ENCODE data around the gene SPINK2. TPM values are rescaled to one million over a fixed set of nuclear protein-coding genes. Genes with fewer than 3 reads are reported as not detected.

The SPINK2 gene, protein sequence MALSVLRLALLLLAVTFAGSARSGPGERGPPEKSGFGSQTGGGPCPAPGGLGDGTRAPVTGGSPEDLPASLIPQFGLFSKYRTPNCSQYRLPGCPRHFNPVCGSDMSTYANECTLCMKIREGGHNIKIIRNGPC
- 7.1 TPM for polyA plus RNA-seq

DNA sequence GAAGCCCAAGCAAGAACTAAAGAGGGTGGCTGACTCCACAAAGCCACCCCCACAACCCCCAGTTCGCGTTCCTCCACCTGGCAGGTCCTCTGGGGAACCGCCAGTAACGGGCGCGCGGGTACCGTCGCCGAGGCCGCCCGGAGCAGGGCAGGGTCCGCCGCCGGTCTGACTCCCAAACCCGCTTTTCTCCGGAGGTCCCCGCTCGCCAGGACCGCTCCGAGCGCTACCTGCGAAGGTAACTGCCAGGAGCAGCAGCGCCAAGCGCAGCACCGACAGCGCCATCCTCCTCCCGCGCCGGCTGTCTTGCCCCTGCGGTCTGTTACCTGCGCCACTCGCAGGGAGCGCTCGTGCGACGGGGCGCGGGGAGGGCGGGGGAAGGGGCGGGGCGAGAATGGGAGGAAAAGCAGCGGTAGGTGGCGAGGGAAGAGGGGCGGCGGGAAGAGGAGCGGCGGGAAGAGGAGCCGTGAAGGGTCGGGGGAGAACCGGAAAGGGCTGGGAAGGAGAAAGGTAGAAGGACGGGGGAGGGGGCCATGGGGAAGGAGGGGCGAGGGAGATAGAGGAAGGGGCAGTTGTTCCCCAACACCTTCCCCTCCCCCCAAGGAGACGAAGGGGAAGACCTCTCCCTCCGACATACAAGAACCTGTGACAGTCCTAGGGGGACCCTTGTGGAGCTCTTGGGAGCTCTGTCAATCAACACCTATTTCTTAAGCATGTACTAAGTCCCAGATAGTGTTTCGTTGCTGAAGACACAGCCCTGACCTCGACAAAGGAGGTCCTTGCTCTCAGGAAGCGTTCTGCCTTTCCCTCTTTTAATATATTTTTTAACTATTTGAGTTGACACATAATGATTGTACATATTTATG lies at the start of gene SPINK2:
TSS of gene SPINK2 (minus strand) at position 321 of the 863 bp plus-strand sequence. CDS start at position 282, 39 bp downstream.
- H3K4me1 Mint-ChIP-seq = peaks cover 12 to 27% (median 13%) of the 10 kb centered on the region in 3 donors
- H3K36me3 Mint-ChIP-seq = no peaks in the 10 kb centered on the region
- H3K27ac Mint-ChIP-seq = peak within 1 kb of the TSS in 2 of 3 donors; percentile 39 to 48
- H3K27me3 Mint-ChIP-seq = peaks cover 5% of the 10 kb centered on the region
- H3K4me3 Mint-ChIP-seq = peak within 1 kb of the TSS; percentile 69 to 89 (median 84)
- H3K9me3 Mint-ChIP-seq = no peaks in the 10 kb centered on the region

DNA sequence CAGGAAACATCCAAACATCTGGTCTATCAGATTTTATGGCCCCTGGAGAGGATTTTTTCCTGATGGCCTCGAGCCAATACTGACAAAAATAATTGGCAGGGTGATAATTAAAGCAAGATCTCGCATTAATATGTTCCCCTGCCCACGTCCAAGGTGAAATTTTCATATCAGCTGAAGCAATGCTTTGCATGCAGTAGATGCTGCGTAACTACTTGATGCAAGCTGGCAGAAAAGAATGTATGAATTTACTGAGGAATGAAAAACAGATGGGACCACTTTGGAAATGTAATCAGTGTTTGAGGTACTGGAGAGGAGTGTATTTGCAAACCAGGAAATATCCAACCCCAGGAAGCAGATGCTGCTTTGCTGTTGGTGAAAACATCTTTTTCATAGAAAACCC lies 49.4 kb upstream of the SPINK2 start:
- peaks cover 0 to 1% (median 0%) of the 10 kb centered on the region in 3 donors for H3K9me3 Mint-ChIP-seq
- H3K27me3 Mint-ChIP-seq = peaks cover 10% of the 10 kb centered on the region

GRCh38 chr4:56863441-56864139 lies 42.1 kb upstream of the SPINK2 start:
- H3K27me3 Mint-ChIP-seq = peaks cover 10% of the 10 kb centered on the region
- H3K9me3 Mint-ChIP-seq = no peaks in the 10 kb centered on the region
- H3K4me1 Mint-ChIP-seq = peaks cover 2 to 6% (median 4%) of the 10 kb centered on the region in 3 donors
- H3K36me3 Mint-ChIP-seq = no peaks in the 10 kb centered on the region
- H3K27ac Mint-ChIP-seq = no peak overlapping the region
- H3K4me3 Mint-ChIP-seq = no peak overlapping the region

More for the DNA sequence above, 49.4 kb upstream of the SPINK2 start:
- Mint-ChIP-seq H3K4me1 (peaks cover 5 to 10% (median 6%) of the 10 kb centered on the region in 3 donors), H3K36me3 (no peaks in the 10 kb centered on the region), H3K4me3 (no peak overlapping the region), H3K27ac (no peak overlapping the region)

DNA sequence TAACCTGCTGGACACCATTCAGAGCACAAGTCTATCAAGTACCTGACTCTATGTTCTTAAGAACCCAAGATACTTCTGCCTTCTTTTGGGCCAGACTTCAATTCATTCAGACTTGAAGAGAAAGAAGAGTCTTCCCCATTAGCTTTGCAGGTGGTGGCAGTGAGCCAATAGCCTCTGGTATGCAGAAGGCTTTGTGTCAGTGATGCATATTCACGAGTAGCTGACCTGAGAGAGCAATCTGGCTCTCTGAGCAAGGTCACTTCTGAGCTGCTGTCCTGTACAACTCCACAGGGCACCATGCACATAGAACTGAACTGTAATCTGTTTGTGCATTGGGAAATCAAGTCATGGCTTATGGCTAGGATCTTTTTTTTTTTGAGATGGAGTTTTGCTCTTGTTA lies 39.9 kb upstream of the SPINK2 start:
- H3K4me1 Mint-ChIP-seq = peaks cover 2 to 6% (median 4%) of the 10 kb centered on the region in 3 donors
- H3K4me3 Mint-ChIP-seq = no peak overlapping the region
- H3K36me3 Mint-ChIP-seq = no peaks in the 10 kb centered on the region
- H3K9me3 Mint-ChIP-seq = no peaks in the 10 kb centered on the region
- peaks cover 12% of the 10 kb centered on the region for H3K27me3 Mint-ChIP-seq
- no peak overlapping the region for H3K27ac Mint-ChIP-seq

- no peaks in the 10 kb centered on the region for H3K36me3 Mint-ChIP-seq
- no peaks in the 10 kb centered on the region for H3K9me3 Mint-ChIP-seq
- H3K4me3 Mint-ChIP-seq = no peak overlapping the region
- peaks cover 2 to 6% (median 4%) of the 10 kb centered on the region in 3 donors for H3K4me1 Mint-ChIP-seq
- peaks cover 9% of the 10 kb centered on the region for H3K27me3 Mint-ChIP-seq
- no peak overlapping the region for H3K27ac Mint-ChIP-seq
Observed at GRCh38 chr4:56860781-56861180, 39.3 kb upstream of the SPINK2 start.

- Mint-ChIP-seq H3K27ac (no peak overlapping the region), H3K4me1 (peaks cover 2 to 6% (median 4%) of the 10 kb centered on the region in 3 donors), H3K4me3 (peak overlapping the region in 1 of 4 donors; percentile 13), H3K9me3 (no peaks in the 10 kb centered on the region), H3K27me3 (peaks cover 9% of the 10 kb centered on the region), H3K36me3 (no peaks in the 10 kb centered on the region)
Observed at GRCh38 chr4:56859841-56860240, 38.3 kb upstream of the SPINK2 start.

- Mint-ChIP-seq H3K4me1 (peaks cover 2 to 6% (median 4%) of the 10 kb centered on the region in 3 donors), H3K9me3 (no peaks in the 10 kb centered on the region), H3K4me3 (no peak overlapping the region), H3K27me3 (peaks cover 8% of the 10 kb centered on the region), H3K36me3 (no peaks in the 10 kb centered on the region), H3K27ac (no peak overlapping the region)
Observed at GRCh38 chr4:56857601-56858309, 36.3 kb upstream of the SPINK2 start.

DNA sequence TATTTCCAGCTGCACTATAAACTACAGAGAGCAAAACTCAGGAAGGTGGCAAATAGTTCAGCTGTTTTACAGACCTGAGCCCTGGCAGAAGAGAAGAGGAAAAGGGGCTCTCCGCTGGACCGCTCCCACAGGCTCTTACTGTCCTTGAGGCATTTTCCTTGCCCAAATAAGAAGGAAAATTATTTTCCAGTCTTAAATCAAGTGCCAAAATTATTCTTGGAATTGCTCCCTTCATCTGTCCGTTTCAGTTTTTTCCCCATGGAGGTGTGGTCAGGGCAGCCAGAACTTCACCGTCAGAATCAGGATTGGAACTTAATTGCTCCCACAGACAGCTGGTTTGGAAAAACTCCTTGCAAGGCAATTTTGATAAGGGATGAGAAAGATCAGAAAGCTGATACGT lies 35.2 kb upstream of the SPINK2 start:
- Mint-ChIP-seq H3K36me3 (no peaks in the 10 kb centered on the region), H3K9me3 (no peaks in the 10 kb centered on the region), H3K27ac (no peak overlapping the region), H3K27me3 (peaks cover 9% of the 10 kb centered on the region), H3K4me3 (no peak overlapping the region), H3K4me1 (peaks cover 2 to 6% (median 4%) of the 10 kb centered on the region in 3 donors)

GRCh38 chr4:56850910-56851309 lies 29.4 kb upstream of the SPINK2 start:
- Mint-ChIP-seq H3K36me3 (no peaks in the 10 kb centered on the region), H3K4me1 (peaks cover 0 to 3% (median 0%) of the 10 kb centered on the region in 3 donors), H3K27me3 (peaks cover 3% of the 10 kb centered on the region), H3K9me3 (no peaks in the 10 kb centered on the region), H3K4me3 (no peak overlapping the region), H3K27ac (no peak overlapping the region)

DNA sequence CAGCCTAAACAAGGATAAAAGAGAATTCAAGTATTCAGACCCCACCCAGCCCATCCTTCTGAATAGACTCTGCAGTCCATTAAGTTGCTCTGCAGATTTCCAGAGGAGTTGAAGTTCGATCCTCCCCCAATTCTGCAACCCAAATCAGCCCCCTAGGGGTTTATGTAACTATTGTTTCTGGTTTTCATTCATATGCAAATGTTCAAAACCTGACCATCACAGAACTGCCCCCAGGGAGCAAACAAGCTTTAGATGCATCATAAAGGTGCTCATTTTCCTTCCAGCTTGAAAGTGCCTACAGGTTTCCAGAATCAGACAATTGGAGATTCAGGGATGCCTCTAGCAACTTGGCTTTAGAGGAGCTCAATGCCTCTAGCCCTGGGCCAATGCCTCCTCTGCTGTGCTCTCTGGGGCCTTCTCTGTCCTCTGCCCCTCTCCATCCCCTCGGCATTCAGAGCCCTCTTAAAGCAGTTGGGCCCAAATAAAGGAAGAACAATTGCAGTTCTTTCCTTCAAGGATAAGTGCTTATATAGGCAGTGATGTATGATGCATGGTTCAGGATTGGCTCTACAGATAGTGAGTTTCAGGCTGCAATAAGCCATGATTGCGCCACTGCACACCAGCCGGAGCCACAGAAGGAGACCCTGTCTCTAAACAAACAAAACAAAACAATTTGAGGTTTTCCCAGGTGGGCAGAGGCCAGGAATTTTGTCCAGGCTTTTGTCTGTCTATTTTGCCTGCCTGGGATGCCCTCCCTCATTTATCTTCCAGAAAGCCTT lies 23.5 kb upstream of the SPINK2 start:
- Mint-ChIP-seq H3K27me3 (peaks cover 3% of the 10 kb centered on the region), H3K4me3 (no peak overlapping the region), H3K27ac (no peak overlapping the region), H3K36me3 (no peaks in the 10 kb centered on the region), H3K9me3 (no peaks in the 10 kb centered on the region), H3K4me1 (peaks cover 5 to 7% (median 7%) of the 10 kb centered on the region in 3 donors)

GRCh38 chr4:56843421-56843899 lies 22.0 kb upstream of the SPINK2 start:
- Mint-ChIP-seq H3K27ac (no peak overlapping the region), H3K4me3 (no peak overlapping the region)

DNA sequence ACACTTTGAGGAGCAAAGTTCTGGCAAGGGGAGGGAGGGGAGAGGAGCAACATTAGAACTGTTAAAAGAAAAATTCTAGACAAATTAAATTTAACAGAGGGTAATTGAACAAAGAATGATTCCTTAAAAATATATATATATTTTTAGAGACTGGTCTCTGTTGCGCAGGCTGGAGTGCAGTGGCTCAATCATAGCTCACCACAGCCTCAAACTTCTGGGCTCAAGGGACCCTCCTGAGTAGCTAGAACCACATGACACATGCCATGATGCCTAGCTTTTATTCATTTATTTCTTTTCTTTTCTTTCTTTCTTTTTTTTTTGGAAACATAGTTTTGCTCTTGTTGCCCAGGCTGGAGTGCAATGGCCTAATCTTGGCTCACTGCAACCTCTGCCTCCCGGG lies 19.1 kb upstream of the SPINK2 start:
- H3K27me3 Mint-ChIP-seq = no peaks in the 10 kb centered on the region
- peaks cover 8 to 12% (median 9%) of the 10 kb centered on the region in 3 donors for H3K4me1 Mint-ChIP-seq
- no peaks in the 10 kb centered on the region for H3K36me3 Mint-ChIP-seq

More at GRCh38 chr4:56843421-56843899, 22.0 kb upstream of the SPINK2 start:
- no peaks in the 10 kb centered on the region for H3K36me3 Mint-ChIP-seq
- no peaks in the 10 kb centered on the region for H3K9me3 Mint-ChIP-seq
- peaks cover 5 to 7% (median 7%) of the 10 kb centered on the region in 3 donors for H3K4me1 Mint-ChIP-seq
- peaks cover 3% of the 10 kb centered on the region for H3K27me3 Mint-ChIP-seq

GRCh38 chr4:56828784-56829535 lies 7.5 kb upstream of the SPINK2 start:
- H3K4me1 Mint-ChIP-seq = peaks cover 0 to 7% (median 0%) of the 10 kb centered on the region in 3 donors
- H3K4me3 Mint-ChIP-seq = no peak overlapping the region
- no peaks in the 10 kb centered on the region for H3K27me3 Mint-ChIP-seq
- H3K27ac Mint-ChIP-seq = no peak overlapping the region
- no peaks in the 10 kb centered on the region for H3K9me3 Mint-ChIP-seq
- no peaks in the 10 kb centered on the region for H3K36me3 Mint-ChIP-seq

More for the DNA sequence above, 19.1 kb upstream of the SPINK2 start:
- H3K4me3 Mint-ChIP-seq = no peak overlapping the region
- no peaks in the 10 kb centered on the region for H3K9me3 Mint-ChIP-seq
- H3K27ac Mint-ChIP-seq = peak overlapping the region in 1 of 3 donors; percentile 46

Data from IgD-negative memory B cell (primary cell).